AG04449 (cell line): Measurements from ENCODE around the gene DENND1A.
"Not testable (repeated sequence)": the region's sequence is repeated elsewhere in the genome, so short reads cannot be mapped to it uniquely, and the experiment has no call there.

Experiments
- CTCF ChIA-PET: fragments of 350-600 bp; formaldehyde crosslinking; extraction: SDS; loops from one replicate; lab custom pipeline; 2021; ENCODE audit warnings: antibody characterized with exemption; lab: Yijun Ruan, JAX
- POLR2A ChIA-PET: fragments of 400-600, 350-600 bp; formaldehyde crosslinking; extraction: SDS; loops from one replicate; lab custom pipeline; 2020; ENCODE audit warnings: antibody characterized with exemption, inconsistent platforms; lab: Yijun Ruan, JAX
- DNase-seq: peaks from one replicate; pipeline ENCODE4 v3.0.0-alpha.2; 2010; ENCODE audit warnings: low read depth, low spot score
- H3K4me3 ChIP-seq: 2 replicates; pipeline ENCODE4 v1.5.1; 2011; ENCODE audit warnings: low read depth, mild to moderate bottlenecking, control low read depth, low read length
- TF ChIP-seq, protein P1 (sequence below): IDR thresholded peaks from one replicate; pipeline ENCODE4 v1.5.1; 2011; ENCODE audit warnings: mild to moderate bottlenecking, moderate library complexity, low read length, control low read depth, inconsistent platforms; ENCODE audit not compliant: insufficient read depth; ENCODE audit errors: missing control alignments

Gene DENND1A

DNA sequence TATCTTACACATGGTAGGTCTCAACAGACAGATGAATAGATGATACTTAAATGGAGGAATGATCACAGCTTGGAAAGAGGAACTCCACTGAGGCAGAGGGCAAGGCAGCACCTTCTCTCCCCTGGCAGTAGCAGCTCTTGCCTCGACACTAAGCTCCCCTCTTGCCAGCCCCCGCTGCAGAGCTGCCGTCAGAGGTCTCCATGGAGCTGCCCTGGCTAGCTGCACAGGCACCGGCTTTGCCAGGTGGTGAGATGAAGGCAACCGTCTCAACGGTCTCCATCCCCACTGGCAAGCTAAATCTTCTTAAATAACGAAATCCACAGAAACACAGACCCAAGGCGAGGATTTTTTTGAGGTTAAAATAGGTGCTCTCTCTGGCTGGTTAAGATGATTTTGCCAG, 492.7 kb downstream of the DENND1A start:
- H3K4me3 ChIP-seq: no peak overlapping the region
- DNase-seq: no peak
- TF ChIP-seq, protein P1, sequence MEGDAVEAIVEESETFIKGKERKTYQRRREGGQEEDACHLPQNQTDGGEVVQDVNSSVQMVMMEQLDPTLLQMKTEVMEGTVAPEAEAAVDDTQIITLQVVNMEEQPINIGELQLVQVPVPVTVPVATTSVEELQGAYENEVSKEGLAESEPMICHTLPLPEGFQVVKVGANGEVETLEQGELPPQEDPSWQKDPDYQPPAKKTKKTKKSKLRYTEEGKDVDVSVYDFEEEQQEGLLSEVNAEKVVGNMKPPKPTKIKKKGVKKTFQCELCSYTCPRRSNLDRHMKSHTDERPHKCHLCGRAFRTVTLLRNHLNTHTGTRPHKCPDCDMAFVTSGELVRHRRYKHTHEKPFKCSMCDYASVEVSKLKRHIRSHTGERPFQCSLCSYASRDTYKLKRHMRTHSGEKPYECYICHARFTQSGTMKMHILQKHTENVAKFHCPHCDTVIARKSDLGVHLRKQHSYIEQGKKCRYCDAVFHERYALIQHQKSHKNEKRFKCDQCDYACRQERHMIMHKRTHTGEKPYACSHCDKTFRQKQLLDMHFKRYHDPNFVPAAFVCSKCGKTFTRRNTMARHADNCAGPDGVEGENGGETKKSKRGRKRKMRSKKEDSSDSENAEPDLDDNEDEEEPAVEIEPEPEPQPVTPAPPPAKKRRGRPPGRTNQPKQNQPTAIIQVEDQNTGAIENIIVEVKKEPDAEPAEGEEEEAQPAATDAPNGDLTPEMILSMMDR: no peak
- ChIA-PET POLR2A (no interaction called here), CTCF (no interaction called here)

DNA sequence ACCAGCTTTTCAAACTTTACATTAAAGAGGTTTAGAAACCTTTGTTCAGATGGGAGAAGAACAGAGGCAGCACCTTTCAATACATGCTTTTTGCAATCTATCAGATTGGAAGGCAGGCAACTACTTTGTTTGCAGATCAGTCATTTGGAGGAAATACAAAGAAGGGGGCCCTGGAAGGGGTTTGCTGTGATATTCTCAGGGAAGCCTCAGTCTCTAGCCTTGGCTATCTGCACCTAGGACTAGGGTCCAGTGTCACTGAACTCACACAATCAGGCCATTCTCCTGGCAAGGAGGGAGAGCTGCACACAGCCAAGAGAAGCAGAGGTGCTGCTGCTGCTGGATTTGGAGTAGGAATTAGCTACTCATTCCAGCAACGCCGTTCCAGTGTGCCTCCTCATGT, 494.5 kb downstream of the DENND1A start:
- no peak for DNase-seq

DNA sequence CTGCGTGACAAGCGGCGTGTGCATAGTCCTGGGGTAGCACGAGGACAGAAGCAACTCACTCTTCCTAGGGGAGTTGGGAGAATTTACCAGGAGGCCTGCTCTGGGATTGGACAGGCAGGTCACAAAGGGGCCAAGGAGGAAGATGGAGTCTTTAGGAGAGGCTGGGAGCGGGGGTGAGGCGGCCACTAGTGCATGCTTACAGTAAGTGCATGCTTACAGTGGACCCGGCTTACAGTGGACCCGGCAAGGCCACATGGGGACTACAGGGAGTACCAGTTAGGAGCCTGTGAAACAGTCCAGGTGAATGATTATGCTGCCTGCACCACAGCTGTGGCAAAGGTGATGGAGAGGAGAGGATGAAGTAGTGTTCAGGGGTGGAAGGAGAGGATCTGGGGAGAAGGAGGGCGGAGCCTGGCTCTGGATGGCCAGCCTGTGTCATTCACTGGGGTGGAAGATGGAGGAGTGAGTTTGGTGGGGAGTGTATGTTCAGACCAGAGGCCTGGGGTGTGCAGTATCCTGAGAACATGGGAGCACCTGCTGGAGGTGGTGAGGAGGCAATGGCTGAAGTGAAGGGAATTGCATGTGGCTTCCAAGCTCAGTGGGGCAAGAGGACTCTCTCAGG, 495.2 kb downstream of the DENND1A start:
- ChIA-PET POLR2A (no interaction called here), CTCF (interaction anchor here (1.4 kb wide), 1 partner anchor 13 kb away, joined by 5 read pairs; no protein-coding TSS in a partner anchor)
- H3K4me3 ChIP-seq: no peak overlapping the region
- TF ChIP-seq, protein P1: no peak
- no peak for DNase-seq

More for the DNA sequence above, 494.5 kb downstream of the DENND1A start:
- ChIA-PET POLR2A (no interaction called here), CTCF (interaction anchor here (1.2 to 1.4 kb wide), 2 partner anchors 13 to 50 kb away, joined by 4 to 5 read pairs; no protein-coding TSS in a partner anchor)
- TF ChIP-seq, protein P1: no peak
- H3K4me3 ChIP-seq: no peak overlapping the region

DNA sequence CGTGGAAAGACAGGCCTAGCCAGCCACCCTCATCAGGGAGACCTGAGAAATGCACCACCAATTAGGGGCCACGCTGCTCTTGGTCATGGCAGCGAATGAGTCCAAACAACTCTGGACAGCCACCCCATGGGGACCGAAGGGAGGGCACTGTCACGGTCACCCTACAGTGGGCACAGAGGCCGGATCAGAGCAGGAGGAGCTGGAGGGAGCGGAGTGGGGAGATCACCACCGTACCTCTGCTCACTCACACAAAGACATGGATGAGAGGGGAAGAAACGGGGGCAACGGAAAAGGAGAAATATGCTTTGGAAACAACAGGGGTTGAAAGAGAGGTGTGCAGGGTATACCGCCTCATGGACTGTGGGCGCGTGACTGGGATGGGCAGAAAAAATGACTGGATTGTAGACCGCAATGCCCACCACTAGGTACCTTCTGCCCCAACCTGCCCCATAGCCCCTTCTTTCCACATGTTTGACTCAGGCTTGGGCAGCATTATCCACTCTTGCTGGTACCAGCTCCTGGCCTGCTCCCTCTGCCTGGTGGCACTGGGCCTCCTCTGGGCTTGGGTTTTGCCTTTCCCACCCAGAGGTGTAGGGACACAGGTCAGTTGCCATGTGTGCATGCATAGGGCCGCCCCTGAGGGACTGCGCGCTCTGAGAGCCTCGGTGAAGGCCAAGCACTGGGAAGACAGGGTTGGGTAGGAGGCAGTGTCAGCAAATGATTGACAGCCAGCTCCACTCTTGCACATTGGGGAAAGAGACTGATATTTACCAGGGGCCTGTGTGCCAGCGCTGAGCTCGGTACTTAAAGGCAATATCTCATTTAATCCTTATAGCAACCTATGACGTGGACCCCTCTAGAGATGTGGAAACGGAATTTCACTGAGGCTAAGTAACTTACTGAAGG, 497.3 kb downstream of the DENND1A start:
- ChIA-PET POLR2A (no interaction called here), CTCF (no interaction called here)
- TF ChIP-seq, protein P1: no peak
- no peak overlapping the region for H3K4me3 ChIP-seq
- no peak for DNase-seq

DNA sequence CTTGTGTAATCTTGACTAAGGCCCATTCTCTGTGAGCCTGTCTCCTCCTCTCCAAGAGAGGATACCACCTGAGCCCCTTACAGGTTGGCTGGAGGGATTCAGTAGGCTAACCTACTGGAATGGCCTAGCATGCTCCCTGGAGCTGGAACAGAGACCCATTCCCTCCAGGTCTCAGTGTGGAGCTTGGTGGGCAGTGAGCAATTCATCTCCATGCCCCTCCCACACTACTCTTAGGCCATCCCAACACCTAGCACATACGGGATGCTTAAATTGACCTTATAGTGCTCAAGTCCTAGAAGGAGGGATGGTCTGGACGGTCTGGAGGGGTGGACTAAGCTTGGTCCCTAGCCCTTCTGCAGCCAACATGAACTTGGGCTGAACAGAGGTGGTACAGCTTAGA, 498.3 kb downstream of the DENND1A start:
- no peak for DNase-seq
- TF ChIP-seq, protein P1: no peak
- H3K4me3 ChIP-seq: no peak overlapping the region
- ChIA-PET POLR2A (no interaction called here), CTCF (no interaction called here)

DNA sequence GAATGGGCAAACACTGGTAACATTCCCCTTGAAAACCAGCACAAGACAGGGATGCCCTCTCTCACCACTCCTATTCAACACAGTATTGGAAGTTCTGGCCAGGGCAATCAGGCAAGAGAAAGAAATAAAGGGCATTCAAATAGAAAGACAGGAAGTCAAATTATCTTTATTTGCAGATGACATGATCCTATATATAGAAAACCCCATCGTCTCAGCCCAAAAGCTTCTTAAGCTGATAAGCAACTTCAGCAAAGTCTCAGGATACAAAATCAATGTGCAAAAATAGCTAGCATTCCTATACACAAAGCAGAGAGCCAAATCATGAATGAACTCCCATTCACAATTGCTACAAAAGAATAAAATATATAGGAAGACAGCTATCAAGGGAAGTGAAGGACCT, 501.5 kb downstream of the DENND1A start:
- DNase-seq, CTCF ChIA-PET, POLR2A ChIA-PET, H3K4me3 ChIP-seq: not testable (repeated sequence)
